ENCODE results near the gene FOXD2.
"Not testable (repeated sequence)": the region's sequence is repeated elsewhere in the genome, so short reads cannot be mapped to it uniquely, and the experiment has no call there.

The FOXD2 gene

DNA sequence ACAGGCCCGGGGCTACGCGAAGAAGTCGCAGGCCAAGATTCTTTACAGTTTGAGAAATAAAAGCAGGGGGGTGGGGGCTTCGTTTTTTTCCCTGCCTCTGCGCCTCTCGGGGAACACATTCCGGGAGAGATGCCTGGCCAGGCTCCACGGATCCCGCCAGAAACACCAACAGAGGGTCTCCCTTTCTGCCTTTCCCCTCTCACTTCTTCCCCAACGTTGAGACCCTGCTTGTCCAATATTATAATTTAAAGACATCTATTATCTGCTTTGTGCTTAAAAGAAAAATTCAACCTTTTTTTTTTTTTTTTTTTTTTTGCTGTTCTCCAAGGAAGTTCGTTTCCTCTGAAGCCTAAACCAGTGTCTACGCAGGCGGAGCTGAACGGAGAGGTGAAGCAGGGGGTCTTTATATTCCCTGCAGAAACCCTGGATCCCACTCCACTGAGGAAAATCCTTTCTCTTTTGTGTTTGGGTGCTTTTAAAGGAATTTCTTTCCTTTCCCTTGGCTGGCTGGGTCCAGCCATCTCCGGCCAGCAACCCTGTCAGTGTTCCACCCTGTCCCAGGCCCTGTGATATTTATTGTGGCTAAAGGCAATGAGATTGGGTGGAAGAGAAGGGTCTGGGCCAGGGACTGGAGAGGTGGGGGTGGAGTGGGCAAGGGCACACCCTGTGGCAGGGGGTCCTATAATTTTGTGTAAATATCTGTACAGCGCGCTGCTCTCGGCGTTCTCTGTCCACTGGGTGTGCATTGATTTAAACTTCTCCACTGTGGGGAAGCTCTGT, 2.2 kb downstream of the FOXD2 start:
- DNase-seq (ENCODE audit: low read depth, low spot score), result no peak

DNA sequence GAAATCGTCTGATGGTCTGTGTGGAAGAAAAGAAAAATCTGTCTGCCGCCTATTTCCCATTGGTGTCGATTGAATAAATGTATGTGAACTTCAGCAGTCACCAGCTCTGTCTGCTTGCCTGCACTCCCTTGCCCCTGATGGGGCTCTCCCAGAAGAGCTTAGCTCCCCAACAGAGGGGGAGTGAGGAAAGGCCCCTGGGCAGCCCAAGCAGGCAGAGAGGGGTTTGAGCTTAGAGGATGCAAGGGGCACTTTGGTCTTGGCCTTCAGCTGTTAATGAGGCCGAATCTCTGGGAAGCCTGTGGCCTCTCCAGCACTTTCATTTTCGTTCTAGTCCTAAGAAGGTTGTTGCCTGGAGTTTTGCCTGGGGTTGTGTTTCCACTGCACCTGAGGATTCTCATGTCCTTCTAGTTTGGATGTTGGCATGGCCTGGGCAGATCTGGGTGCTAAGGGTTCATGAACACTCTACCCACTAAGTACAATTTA, 2.8 kb downstream of the FOXD2 start:
- DNase-seq (ENCODE audit: low read depth, low spot score), result no peak

DNA sequence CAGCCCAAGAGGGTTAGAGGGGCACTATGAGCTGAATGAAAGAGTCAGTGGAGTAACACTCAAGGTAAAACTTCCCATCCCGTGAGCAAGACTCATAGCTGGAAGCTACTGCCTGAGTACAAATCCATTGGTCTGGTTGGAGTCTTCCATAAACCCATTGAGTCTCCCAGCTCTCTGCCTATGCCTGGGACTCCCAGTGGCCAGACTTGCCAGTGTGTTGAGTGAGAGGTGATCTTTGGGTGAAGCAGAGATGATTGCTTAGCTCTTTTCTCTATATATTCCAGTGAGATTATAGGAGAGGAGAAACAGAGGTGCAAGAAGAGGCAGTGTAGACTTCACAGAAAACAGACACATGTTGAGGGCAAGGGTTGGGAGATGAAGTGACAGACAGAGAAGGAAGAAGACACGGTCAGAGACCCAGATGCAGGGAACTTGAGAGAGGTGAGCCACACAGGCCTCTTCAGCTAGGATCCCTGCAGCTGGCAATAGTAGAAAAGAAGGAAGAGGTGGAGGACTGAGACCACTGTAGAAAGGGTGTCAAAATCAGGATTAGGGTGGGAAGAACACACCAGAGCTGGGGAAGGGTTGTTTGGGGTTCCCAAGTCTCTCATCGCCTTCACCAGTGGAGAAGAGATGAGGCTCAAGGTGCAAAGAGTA, 3.7 kb downstream of the FOXD2 start:
- DNase-seq (ENCODE audit: low read depth, low spot score), result no peak

DNA sequence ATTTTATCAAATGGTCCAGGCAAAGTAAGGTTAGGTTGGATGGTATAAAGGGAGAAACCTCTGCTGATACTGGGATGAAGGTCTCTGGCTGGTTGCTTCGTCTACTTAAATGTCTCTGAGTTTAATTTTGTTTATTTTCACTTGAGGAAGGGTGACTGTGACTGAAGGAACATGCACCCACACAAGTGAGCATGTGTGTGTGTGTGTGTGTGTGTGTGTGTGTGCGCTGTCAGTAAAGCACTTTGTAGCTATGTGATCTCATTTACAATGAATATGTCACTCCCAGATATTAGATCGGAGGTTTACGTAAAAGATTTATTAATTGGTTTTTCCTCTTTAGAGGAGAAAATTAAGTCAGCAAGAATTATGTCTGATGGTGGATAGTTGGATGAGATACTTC, 4.4 kb downstream of the FOXD2 start:
- no peak for DNase-seq (ENCODE audit: low read depth, low spot score)

DNA sequence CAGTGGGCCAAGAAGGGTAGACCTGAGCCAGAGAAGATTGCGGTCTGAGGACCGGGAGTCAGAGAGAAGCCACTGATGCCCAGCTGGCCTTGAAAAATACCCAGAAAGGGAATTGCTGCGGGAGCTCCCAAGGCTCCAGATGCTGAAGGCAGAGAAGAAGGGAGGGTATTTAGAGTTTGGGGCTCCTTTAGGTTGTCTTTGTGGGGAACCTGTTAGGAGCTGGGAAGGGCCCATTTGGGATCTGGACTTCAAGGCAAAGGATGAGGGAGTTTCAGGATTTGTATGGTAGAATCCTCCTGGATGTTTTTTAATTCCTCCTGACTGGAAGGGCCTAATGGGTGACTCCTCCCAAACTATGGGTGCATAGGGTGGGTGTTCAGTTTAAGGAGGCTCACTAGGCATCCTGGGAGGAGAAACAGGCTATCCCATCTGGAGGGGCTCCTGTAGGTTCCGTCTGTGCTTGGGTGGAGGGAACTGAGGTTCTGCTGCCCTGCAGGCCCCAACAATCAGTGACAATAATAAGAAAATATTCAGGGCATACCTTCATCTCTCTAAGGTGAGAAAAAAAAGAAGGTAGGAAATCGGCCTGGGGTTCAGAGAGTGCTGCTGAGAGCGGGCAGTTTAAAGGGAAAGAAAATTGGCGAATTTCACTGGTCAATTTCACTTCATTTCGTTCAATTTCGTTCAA, 5.1 kb downstream of the FOXD2 start:
- no peak for DNase-seq (ENCODE audit: low read depth, low spot score)

DNA sequence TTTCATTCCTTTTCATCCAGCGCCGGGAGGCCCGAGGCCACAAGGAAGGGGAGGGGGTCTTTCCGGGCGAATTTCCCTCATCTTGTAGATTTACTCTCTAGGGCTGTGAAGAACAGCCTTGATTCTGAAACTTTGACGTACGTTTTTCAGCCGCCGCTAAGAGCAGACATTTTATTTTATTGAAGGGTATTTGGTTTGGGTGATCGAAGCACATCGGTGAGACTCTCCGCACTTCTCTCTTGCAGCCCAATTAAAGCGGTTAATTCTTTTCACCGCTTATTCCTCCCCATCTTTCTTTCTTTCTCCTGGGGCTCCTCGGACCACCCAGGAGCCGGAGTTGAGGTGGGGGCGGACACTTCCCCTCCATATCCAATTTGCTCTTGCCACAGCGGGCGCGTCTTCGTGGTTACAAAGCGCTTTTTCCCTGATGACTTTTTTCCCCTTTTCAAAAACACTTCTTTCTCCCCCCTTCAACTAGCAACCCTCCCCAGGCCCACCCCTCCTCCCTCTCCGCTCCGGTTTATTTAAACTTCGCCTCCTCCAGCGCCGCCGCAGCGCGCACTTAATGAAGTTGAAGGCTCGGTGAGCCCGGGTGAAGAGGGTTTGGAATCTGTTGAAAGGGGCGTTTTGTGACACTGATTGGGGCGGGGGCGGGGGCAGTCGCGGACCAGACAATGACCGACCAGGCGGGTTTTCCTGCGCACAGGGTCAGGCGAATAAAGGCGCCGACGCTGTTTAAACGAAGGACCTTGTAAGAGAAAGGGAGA, 5.9 kb downstream of the FOXD2 start:
- no peak for DNase-seq (ENCODE audit: low read depth, low spot score)

DNA sequence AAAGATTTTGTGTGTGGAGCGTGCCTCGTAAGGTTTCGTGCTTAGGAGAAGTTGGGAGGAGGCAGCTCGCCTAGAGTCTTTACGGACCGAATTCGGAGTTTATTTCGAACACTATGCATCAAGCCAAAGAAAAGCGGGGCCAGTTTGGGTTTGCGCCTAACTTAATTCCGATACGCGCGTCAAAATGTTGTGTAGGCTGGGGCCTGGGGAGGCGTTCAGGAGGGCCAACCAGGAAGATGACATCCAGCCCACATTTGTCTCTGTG, 6.4 kb downstream of the FOXD2 start:
- no peak for DNase-seq (ENCODE audit: low read depth, low spot score)

DNA sequence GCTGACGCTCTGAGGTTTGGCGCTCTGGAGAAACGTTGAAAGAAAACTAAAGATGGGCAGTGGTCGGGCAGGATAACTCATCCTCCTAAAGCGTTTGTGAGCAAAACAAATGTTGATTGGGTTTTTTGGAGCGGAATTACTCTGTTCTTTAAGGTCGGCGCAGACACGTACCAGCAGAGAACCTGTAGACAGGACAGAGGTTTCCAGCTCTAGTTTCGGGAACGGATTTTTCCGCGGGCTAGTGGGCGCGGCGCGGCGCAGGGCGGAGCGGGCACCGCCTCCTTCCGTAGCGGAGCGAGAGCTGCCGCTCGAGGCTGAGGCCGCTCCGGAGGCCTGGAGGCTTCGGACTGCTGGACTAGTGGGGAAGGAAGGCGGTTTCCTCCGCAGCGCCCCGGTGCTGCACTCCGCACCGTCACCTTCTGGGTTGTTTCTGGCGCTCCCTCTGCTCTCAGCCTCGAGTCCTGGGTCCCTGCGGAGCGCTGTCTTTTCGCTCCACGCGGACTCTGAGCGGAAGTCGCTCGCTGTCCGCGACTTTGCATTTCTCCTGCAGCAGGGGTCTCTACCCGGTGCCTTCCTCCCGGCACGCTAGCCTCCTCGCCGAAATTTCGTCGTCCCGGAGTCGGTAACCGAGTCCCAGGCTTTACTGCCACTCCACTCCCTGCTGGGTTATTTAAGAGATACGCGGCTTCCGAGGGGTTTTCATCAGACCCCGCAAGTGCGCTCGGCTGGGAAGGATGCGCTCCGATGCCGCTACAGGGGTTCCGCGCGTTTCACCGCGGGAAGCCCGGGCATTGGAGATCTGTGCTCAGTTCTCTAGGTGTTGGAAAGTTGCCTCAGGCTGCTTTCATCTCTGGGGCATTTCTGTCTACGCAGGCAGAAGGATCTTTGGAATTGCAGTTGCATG, 7.0 kb downstream of the FOXD2 start:
- no peak for DNase-seq (ENCODE audit: low read depth, low spot score)

DNA sequence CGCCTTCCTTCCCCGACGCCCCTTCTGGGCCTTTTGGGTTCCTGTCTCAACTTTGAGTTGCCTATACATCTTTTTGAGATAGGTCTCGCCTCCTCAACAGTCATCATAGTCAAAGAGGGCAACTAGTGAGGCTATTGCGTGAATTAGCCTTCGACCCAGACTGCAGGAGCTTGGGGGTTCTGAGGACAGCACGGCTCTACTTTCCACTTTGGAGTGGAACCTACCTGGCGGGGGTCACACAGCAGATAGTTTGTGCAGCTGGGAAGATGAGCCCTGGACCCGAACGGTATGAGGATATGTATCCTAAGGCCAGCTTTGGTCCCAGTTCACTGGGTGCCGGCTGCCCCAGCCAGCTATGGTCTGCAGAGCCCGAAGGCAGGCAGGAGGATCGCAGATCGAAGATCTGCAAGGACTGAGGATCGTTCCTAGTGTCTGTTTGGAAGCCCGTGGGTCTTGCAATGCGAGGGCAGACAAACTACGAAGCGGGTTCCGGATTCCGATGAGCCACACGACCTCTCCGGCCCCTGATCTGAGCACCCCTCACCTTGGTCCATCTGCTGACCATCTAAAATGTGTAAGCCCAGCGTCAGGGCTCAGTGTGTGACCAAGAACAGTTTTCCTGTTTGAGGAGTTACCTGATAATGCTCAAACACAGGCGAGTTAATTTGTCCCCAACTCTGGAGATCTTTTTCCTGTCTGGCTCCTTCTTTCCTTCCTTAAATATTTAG, 8.1 kb downstream of the FOXD2 start:
- no peak for DNase-seq (ENCODE audit: low read depth, low spot score)

DNA sequence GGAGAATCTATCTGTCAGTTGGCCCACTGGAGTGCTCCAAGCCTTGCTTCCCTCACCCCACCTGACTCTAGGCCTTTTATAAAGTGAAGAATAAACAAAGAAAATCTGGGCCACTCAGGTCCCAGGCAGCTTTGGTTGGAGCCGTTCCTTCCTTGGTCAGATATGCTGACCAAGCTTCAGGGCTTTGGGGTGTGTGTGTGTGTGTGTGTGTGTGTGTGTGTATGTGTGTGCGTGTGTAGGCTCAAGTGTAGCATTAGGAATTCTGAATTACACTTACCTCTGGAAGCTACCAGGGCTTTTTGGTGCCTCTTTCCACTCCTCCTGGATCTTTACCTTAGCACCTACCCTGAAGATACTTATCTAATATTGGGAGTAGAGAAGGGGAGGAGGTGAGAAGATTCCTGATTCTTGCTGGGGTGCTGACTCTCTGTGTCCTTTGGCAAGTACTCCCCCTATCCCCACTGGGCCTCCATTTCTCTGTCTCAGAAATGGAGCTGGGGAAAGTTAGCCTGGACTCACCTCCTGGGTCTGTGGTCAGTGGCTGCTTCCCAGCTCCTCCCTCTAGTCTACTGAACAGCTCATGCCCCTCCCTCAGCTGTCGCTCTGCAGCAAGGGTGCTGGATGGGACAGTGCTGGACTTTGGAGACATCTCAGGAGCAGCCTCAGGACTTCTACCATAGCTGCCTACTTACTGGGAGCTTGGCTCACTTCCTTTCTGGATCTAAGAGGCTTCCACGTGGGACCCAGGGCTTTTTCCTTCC, 10.8 kb downstream of the FOXD2 start:
- DNase-seq (ENCODE audit: low read depth, low spot score), result no peak

DNA sequence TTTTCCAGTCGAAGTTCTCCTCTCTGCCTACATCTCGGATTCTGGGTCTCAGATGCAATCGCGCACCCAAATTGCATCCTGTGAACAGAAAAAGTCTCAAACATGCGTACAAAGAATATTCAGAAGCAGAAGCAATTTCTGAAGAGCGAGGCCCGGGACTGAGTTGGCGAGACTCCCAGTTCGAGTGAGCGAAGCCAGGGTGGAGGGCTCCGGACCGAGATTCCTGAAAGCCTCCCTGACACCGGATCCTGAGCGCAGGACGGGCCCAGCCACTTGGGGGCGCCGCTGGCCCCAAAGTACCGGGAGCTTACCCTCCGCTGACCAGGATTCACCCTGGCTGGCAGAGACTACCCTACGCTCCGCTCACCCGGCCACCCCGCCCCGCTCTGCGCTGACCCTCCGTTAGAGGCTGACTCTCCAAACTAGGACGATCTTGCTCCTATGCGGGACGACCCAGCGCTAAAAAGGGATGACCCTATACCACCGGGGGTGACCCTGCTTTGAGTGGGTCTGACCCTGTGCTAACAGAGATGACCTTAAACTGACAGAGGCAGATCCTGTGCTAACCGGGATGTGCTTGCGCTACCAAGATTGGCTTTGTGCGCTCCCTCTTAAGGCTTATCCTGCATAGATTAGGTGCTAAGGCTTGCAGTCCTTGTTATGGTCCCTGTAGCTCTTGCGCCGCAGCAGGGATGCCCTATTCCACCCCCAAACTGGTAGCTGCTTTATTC, 12.1 kb downstream of the FOXD2 start:
- DNase-seq (ENCODE audit: low read depth, low spot score), result no peak

DNA sequence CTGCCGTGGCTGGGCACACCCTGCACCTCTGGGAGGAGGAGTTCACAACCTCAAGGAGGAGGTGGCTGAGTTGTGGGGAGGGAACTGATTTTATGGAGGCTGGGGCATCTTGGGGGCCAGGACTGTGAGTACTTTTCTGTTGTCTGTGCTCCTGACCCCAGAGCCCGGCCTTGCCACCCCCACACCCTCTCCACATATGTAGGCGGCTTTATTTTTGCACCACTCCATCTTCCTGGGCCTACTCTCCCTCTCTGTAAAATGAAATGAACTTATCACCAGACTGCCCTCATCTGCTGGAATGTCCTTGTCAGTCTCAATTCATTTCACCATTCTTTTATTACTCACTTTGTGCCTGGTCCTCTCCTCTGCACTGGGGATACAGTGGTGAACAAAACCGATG, 12.8 kb downstream of the FOXD2 start:
- DNase-seq (ENCODE audit: low read depth, low spot score), result no peak

DNA sequence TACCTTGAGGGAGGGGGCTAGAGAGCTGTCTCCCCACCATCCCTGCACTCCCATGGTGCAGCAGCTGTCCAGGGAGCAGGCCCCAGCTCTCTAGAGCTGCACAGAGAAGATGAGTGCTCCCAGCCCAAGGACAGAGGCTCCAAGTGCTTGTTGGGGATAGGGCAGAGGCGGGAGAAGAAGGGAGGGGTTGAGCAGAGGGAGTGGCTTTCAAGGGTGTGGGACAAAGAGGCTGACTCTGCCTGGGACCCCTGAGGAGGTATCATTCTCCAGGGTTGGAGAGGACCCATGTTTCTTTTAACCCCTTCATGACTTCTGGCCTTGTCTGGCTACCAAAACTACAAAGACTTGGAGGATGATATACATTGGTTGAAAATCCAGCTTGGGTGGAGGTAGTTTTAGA, 14.6 kb downstream of the FOXD2 start:
- no peak for DNase-seq (ENCODE audit: low read depth, low spot score)

DNA sequence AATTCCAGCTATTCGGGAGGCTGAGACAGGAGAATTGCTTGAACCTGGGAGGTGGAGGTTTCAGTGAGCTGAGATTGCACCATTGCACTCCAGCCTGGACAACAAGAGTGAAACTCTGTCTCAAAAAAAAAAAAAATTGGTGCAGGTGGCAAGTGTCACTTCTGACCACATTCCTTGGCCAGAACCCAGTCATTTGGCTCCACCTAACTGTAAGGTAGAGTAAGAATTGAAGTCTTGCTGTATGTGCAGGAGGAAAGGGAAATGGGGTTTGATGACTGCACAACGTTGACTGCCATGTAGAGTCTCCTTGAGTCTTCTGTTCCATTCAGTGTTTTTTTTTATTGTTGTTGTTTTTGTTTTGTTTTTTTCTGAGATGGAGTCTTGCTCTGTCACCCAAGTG, 16.1 kb downstream of the FOXD2 start:
- DNase-seq (ENCODE audit: low read depth, low spot score), result not testable (repeated sequence)

DNA sequence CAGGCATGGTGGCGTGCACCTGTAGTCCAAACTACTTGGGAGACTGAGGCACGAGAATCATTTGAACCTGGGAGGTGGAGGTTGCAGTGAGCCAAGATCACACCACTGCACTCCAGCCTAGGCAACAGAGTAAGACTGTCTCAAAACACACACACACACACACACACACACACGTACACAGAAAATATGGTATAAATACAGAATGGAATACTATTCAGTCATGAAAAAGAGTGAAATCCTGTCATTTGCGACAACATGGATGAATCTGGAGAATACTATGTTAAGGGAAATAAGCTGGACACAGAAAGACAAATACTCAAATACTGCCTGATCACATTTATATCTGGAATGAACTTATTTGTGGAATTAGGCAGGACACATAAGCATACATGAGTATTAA, 18.4 kb downstream of the FOXD2 start:
- DNase-seq (ENCODE audit: low read depth, low spot score), result no peak

DNA sequence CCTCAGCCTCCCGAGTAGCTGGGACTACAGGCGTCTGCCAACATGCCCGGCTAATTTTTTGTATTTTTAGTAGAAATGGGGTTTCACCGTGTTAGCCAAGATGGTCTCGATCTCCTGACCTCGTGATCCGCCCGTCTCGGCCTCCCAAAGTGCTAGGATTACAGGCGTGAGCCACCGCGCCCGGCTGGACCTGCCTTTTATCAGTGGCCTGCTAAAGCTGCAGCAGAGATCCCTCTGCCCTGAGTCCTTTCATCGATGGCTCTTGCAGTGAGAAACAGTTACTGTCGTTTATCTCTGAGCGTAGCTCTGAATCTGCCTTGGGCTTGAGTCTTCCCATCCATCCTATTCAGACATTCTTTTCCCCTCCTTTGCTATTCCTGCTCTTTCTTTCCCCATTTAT, 19.7 kb downstream of the FOXD2 start:
- not testable (repeated sequence) for DNase-seq (ENCODE audit: low read depth, low spot score)

DNA sequence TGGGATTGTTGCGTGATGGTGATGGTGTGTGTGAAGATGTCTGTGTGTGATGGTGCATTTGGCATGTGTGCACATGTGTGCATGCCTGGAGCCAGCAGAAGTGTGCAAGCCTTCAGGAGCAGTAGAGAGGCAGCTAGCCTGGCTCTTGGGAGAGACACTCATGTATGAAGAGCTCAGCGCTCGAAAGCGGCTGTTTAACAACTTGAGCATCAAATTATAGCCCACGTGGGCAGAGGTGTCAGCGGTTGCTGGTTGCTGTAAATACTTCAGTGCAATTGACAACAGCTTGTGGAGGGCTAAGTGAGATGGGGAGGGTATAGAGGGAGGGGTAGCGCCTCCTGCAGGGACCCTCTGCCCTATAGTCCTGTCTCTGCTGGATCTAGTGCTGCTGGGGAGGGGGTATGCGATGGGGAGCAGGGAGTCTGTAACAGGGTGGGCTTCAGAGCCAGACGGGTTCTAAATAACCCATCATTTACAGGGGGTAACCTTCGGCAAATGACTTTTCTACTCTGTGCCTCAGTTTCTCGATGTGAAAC, 21.5 kb downstream of the FOXD2 start:
- DNase-seq (ENCODE audit: low read depth, low spot score), result no peak

DNA sequence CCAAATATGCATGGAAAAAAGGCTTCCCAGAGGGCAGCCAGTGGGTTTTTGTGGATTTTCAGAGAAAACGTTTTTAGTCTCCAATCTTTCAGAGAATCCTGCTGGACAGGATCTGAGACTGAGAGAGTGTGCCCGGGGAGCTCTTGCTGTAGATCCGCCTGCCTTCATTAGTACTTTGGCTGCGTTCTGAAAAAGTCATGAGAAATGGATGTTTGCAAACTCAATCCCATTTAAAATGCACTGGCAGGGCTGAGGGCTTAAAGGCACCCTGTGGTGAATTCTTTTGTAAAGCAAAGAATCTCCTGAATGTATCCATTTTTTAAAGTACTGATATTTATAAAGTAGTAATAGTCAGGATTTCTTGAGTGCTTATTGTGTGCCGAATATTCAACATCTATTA, 22.2 kb downstream of the FOXD2 start:
- no peak for DNase-seq (ENCODE audit: low read depth, low spot score)

DNA sequence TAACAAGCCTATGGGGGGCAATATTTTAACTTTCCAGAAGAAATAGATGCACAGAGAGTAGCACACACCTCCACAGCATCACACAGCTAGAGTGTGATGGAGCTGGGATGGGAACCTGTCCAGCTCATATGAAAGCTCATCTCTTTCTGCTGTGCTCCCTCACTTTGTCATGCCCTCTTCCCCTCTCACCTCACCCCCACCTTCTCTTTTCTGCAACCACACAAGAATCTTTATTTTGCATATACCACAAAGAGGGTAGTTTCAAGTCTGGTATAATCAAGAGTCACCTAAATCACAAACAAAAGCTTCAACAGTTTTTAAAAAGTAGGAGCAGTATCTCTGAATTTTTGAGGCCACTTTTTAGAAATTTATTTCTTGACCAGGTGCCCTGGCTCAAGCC, 22.6 kb downstream of the FOXD2 start:
- no peak for DNase-seq (ENCODE audit: low read depth, low spot score)

All from activated naive CD8-positive, alpha-beta T cell treated with anti-CD3 and anti-CD28 coated beads, Interleukin-2, amount 50 U/mL, for 16 hours (primary cell).